WTC11 (cell line): ENCODE measurements around the gene SAMD13. TPM values are rescaled to one million over a fixed set of nuclear protein-coding genes. Genes with fewer than 3 reads are reported as not detected.

Experiments
- ATAC-seq: fragments of 200-7000 bp; cut with Tn5 transposase; 2 replicates; pipeline ENCODE4 v1.10.0; 2021; ENCODE audit warnings: mild to moderate bottlenecking, moderate library complexity
- CTCF ChIA-PET: fragments of 300-600 bp; sonication (Branson Sonifier 250); formaldehyde crosslinking; loops from one replicate; lab custom pipeline; 2021; ENCODE audit warnings: antibody characterized with exemption; lab: Charles Lee
- POLR2A ChIA-PET: fragments of 350-600 bp; sonication (Branson Sonifier 250); formaldehyde crosslinking; loops from one replicate; lab custom pipeline; 2021; ENCODE audit warnings: antibody characterized with exemption; lab: Charles Lee
- DNase-seq: peaks from one replicate; pipeline ENCODE4 v3.0.0; 2021; ENCODE audit warnings: low spot score
- H3K27ac Mint-ChIP-seq: 2 replicates; pipeline ENCODE4 v1.8.0; 2021; ENCODE audit warnings: mixed read lengths
- H3K27me3 Mint-ChIP-seq: 2 replicates; pipeline ENCODE4 v1.8.0; 2021; ENCODE audit warnings: low read depth, mild to moderate bottlenecking, moderate library complexity, mixed read lengths
- H3K36me3 Mint-ChIP-seq: 2 replicates; pipeline ENCODE4 v1.8.0; 2021; ENCODE audit warnings: mixed read lengths
- H3K4me1 Mint-ChIP-seq: 2 replicates; pipeline ENCODE4 v1.8.0; 2022; ENCODE audit warnings: mixed read lengths
- H3K4me3 Mint-ChIP-seq: 2 replicates; pipeline ENCODE4 v1.8.0; 2021; ENCODE audit warnings: mild to moderate bottlenecking, moderate library complexity, mixed read lengths
- H3K9me3 Mint-ChIP-seq: 2 replicates; pipeline ENCODE4 v1.8.0; 2021; ENCODE audit warnings: mixed read lengths
- ATF2 ChIP-seq: sonication (generic); formaldehyde crosslinking; IDR thresholded peaks from 2 replicates; pipeline ENCODE4 v1.8.1; 2022; ENCODE audit warnings: low read depth, missing genetic modification reagents, borderline replicate concordance
- ATF3 ChIP-seq: sonication (generic); formaldehyde crosslinking; conservative IDR thresholded peaks from 2 replicates; pipeline ENCODE4 v1.8.1; 2022; ENCODE audit warnings: mild to moderate bottlenecking, missing genetic modification reagents
- CTCF ChIP-seq: fragments of 200-600 bp; IDR thresholded peaks from 2 replicates; pipeline ENCODE4 v1.8.0; 2022; ENCODE audit warnings: antibody characterized with exemption
- E2F1 ChIP-seq: sonication (generic); formaldehyde crosslinking; IDR thresholded peaks from 2 replicates; pipeline ENCODE4 v1.8.0; 2022; ENCODE audit warnings: mild to moderate bottlenecking, missing genetic modification reagents
- FOXP4 ChIP-seq: sonication (generic); formaldehyde crosslinking; IDR thresholded peaks from 2 replicates; pipeline ENCODE4 v1.8.0; 2022; ENCODE audit warnings: mild to moderate bottlenecking, missing genetic modification reagents
- GRHL2 ChIP-seq: fragments of 250-450 bp; sonication (Bioruptor Pico); IDR thresholded peaks from 2 replicates; pipeline ENCODE4 v1.8.0; 2022; ENCODE audit warnings: mild to moderate bottlenecking, moderate library complexity; ENCODE audit not compliant: insufficient replicate concordance, severe bottlenecking
- HMGXB4 ChIP-seq: sonication (generic); formaldehyde crosslinking; IDR thresholded peaks from 2 replicates; pipeline ENCODE4 v1.8.1; 2023; ENCODE audit warnings: mild to moderate bottlenecking, moderate library complexity, missing genetic modification reagents
- IRF2 ChIP-seq: sonication (generic); formaldehyde crosslinking; IDR thresholded peaks from 2 replicates; pipeline ENCODE4 v1.8.0; 2022; ENCODE audit warnings: low read depth, missing genetic modification reagents, borderline replicate concordance
- KAT7 ChIP-seq: sonication (generic); formaldehyde crosslinking; IDR thresholded peaks from 2 replicates; pipeline ENCODE4 v1.8.1; 2023; ENCODE audit warnings: missing genetic modification reagents, mild to moderate bottlenecking, borderline replicate concordance
- SOX15 ChIP-seq: fragments of 250-450 bp; sonication (Bioruptor Pico); IDR thresholded peaks from 2 replicates; pipeline ENCODE4 v1.9.0; 2021; ENCODE audit warnings: mild to moderate bottlenecking
- TEAD4 ChIP-seq: sonication (generic); formaldehyde crosslinking; IDR thresholded peaks from 2 replicates; pipeline ENCODE4 v1.8.0; 2022; ENCODE audit warnings: mild to moderate bottlenecking, missing genetic modification reagents
- ZBTB43 ChIP-seq: sonication (generic); formaldehyde crosslinking; IDR thresholded peaks from 2 replicates; pipeline ENCODE4 v1.8.1; 2023; ENCODE audit warnings: mild to moderate bottlenecking, missing genetic modification reagents
- ZNF317 ChIP-seq: sonication (generic); formaldehyde crosslinking; IDR thresholded peaks from 2 replicates; pipeline ENCODE4 v1.8.1; 2023; ENCODE audit warnings: low read depth, mild to moderate bottlenecking, moderate library complexity, missing genetic modification reagents, borderline replicate concordance
- ZNF423 ChIP-seq: fragments of 250-450 bp; sonication (Bioruptor Pico); IDR thresholded peaks from 2 replicates; pipeline ENCODE4 v2.1.2; 2022; ENCODE audit warnings: mild to moderate bottlenecking, moderate library complexity
- ZNF512 ChIP-seq: sonication (generic); formaldehyde crosslinking; IDR thresholded peaks from 2 replicates; pipeline ENCODE4 v1.8.1; 2022; ENCODE audit warnings: missing genetic modification reagents, borderline replicate concordance
- total RNA-seq: library from RNA; stranded (reverse); gene quantifications from 3 replicates; pipeline ENCODE4 v1.2.3, GENCODE V29; 2021

SAMD13 gene
- total RNA-seq, 1 experiment from 2014 or later: 1.8 TPM

- no peak for TF ChIP-seq HMGXB4 (CRISPR knock-in tag)
- no peak for TF ChIP-seq IRF2 (CRISPR knock-in tag)
- TF ChIP-seq ZNF317: no peak
- TF ChIP-seq TEAD4: no peak
- TF ChIP-seq ZNF512 (CRISPR knock-in tag): no peak
- no peak for TF ChIP-seq SOX15 (CRISPR knock-in tag)
- no peak for TF ChIP-seq ZBTB43 (CRISPR knock-in tag)
- TF ChIP-seq FOXP4: no peak
- no peak for TF ChIP-seq CTCF
- TF ChIP-seq ZNF423 (CRISPR knock-in tag): no peak
- TF ChIP-seq ATF2: no peak
- no peak for TF ChIP-seq E2F1
- TF ChIP-seq GRHL2: no peak
- TF ChIP-seq KAT7 (CRISPR knock-in tag): no peak
- DNase-seq: no peak
- H3K4me1 Mint-ChIP-seq: no peaks in the 10 kb centered on the region
- H3K27ac Mint-ChIP-seq: no peak overlapping the region
- peaks cover 9% of the 10 kb centered on the region for H3K27me3 Mint-ChIP-seq
- H3K36me3 Mint-ChIP-seq: peaks cover 23% of the 10 kb centered on the region
- ATAC-seq: no peak
- ChIA-PET CTCF (no interaction called here), POLR2A (no interaction called here)
- H3K9me3 Mint-ChIP-seq: peaks cover 36% of the 10 kb centered on the region
- H3K4me3 Mint-ChIP-seq: no peak overlapping the region
Observed at GRCh38 chr1:84282780-84283333, 18.7 kb upstream of the SAMD13 start.

- POLR2A ChIA-PET: no interaction called here
- TF ChIP-seq ATF3 (CRISPR knock-in tag): no peak
- H3K27me3 Mint-ChIP-seq: peaks cover 9% of the 10 kb centered on the region
- no peaks in the 10 kb centered on the region for H3K4me1 Mint-ChIP-seq
- DNase-seq (no peak), ATAC-seq (no peak)
- CTCF ChIA-PET: no interaction called here
- H3K27ac Mint-ChIP-seq: no peak overlapping the region
- no peak overlapping the region for H3K4me3 Mint-ChIP-seq
- peaks cover 26% of the 10 kb centered on the region for H3K36me3 Mint-ChIP-seq
- peaks cover 38% of the 10 kb centered on the region for H3K9me3 Mint-ChIP-seq
Observed at GRCh38 chr1:84283381-84283780, 18.1 kb upstream of the SAMD13 start.
